Measurements from ENCODE around the gene EIF4E2.

DNA sequence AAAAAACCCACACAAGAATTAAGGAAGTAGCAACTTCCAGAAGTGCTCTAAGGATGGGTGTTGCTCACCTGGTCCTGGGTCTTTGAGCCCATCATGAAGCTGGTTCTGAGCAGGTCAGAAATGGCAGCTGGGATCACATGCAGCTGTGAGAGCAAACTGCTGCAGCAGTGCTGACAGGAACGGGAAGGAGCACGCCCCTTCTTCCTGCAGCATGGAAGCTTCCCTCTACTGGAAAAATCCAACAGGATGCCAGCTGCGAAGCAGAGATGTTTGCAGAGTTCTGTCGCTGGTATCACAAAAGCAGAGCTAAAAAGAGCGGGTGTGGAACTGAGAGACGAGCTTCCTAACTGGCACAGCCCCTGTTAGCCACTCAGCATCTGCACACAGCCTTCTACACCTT is 33.7 kb downstream of the EIF4E2 start:
- TF ChIP-seq POLR2A (IDR thresholded peaks at IDR 0.05) (no peak), CTCF (IDR thresholded peaks at IDR 0.05) (no peak)
